HG03064 (cell line): Measurements from ENCODE around the gene ZNF761.

Source experiments
- ATAC-seq: cut with Tn5 transposase; IDR thresholded peaks from one replicate; pipeline ENCODE4 v1.9.1; 2021; ENCODE audit warnings: low read depth; ENCODE audit not compliant: unreplicated experiment

ZNF761 gene

DNA sequence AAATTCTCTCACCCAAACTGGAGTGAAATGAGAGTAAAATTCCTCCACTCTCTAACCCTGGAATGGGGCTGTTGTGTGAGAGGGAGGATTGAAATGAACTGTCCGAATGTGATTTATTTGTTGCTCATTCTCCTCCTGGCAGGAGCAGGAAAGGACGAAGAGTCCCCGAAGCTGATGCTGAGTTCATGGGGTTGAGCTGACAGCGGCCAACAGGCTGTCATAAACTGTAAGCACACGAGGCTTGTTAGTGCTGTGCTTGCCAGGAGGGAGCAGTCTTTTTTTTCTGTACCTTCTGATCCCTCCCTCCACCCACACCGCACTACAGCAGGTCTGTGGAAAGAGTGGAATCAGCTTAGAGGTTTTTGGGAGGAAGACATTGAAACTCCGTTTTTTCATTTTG is 73.1 kb downstream of the ZNF761 start:
- no peak for ATAC-seq

- ATAC-seq = no peak
These were observed 74.9 kb downstream of the ZNF761 start for GRCh38 chr19:53506728-53507127.
